CD14-positive monocyte (primary cell): ENCODE measurements around the gene CCNL1. TPM values are rescaled to one million over a fixed set of nuclear protein-coding genes. Genes with fewer than 3 reads are reported as not detected.
A peak's percentile ranks its signal among the peaks of the same experiment; 100 is the strongest.
"Not testable (repeated sequence)": the region's sequence is repeated elsewhere in the genome, so short reads cannot be mapped to it uniquely, and the experiment has no call there.

Experiments
- DNase-seq, 3 donors: peaks; one replicate each; pipeline ENCODE4 v3.0.0-alpha.2; 2011 to 2022
- H2AFZ ChIP-seq: 2 replicates; pipeline ENCODE4 v1.6.0; 2012; ENCODE audit warnings: mild to moderate bottlenecking, low read depth, low read length, inconsistent platforms; ENCODE audit not compliant: insufficient read depth, poor library complexity, severe bottlenecking
- H3K27ac ChIP-seq, 2 donors: 1 replicate in 1 of 2; 2 replicates in 1 of 2; pipeline ENCODE4 v1.5.1; 2012 to 2013; ENCODE audit warnings: low read length in 2 of 2, control low read depth in 1 of 2, inconsistent platforms in 1 of 2, low read depth in 1 of 2, mild to moderate bottlenecking in 1 of 2
- H3K27me3 ChIP-seq, 2 donors: one replicate each; pipeline versions ENCODE4 v1.6.0 to v1.6.1; 2011 to 2013; ENCODE audit warnings: low read length in 2 of 2; ENCODE audit not compliant: control insufficient read depth in 2 of 2, insufficient read depth in 2 of 2
- H3K36me3 ChIP-seq, 2 donors: replicated peaks in 1 of 2; 1 replicate in 1 of 2; 2 replicates in 1 of 2; pipeline versions ENCODE4 v1.5.1 to v1.6.1; 2012 to 2013; ENCODE audit warnings: low read length in 2 of 2, control low read depth in 1 of 2, inconsistent platforms in 1 of 2, mild to moderate bottlenecking in 1 of 2; ENCODE audit not compliant: insufficient read depth in 2 of 2, control insufficient read depth in 1 of 2
- H3K4me1 ChIP-seq, 2 donors: 1 replicate in 1 of 2; 2 replicates in 1 of 2; pipeline versions ENCODE4 v1.5.1 to v1.6.1; 2012 to 2013; ENCODE audit warnings: low read length in 2 of 2, control low read depth in 1 of 2, inconsistent platforms in 1 of 2, mild to moderate bottlenecking in 1 of 2, moderate library complexity in 1 of 2; ENCODE audit not compliant: insufficient read depth in 2 of 2, control insufficient read depth in 1 of 2
- H3K4me2 ChIP-seq: replicated peaks from 2 replicates; pipeline ENCODE3; 2012; ENCODE audit warnings: low read length, moderate library complexity, mild to moderate bottlenecking; ENCODE audit not compliant: poor library complexity, severe bottlenecking; ENCODE audit errors: extremely low read depth
- H3K4me3 ChIP-seq, 3 experiments: fragments of 200-600 bp in 1 of 3; sonication (generic) in 1 of 3; replicated peaks in 1 of 3; 1 replicate in 2 of 3; 2 replicates in 1 of 3; pipeline ENCODE4 v1.5.1; 2011 to 2013; ENCODE audit warnings: low read length in 3 of 3, mild to moderate bottlenecking in 3 of 3, control low read depth in 2 of 3, low read depth in 2 of 3, inconsistent platforms in 1 of 3, moderate library complexity in 1 of 3
- H3K79me2 ChIP-seq: 2 replicates; pipeline ENCODE4 v1.6.0; 2012; ENCODE audit warnings: mild to moderate bottlenecking, control low read depth, inconsistent platforms, low read length, moderate library complexity; ENCODE audit not compliant: insufficient read depth
- H3K9ac ChIP-seq: 2 replicates; pipeline ENCODE4 v1.6.0; 2017; ENCODE audit warnings: low read length, mild to moderate bottlenecking; ENCODE audit not compliant: insufficient read depth, poor library complexity, severe bottlenecking
- H3K9me3 ChIP-seq, 2 donors: replicated peaks in 1 of 2; 1 replicate in 1 of 2; 2 replicates in 1 of 2; pipeline versions ENCODE4 v1.5.1 to v1.6.1; 2012 to 2013; ENCODE audit warnings: low read length in 2 of 2, control low read depth in 1 of 2; ENCODE audit not compliant: control insufficient read depth in 1 of 2, insufficient read depth in 1 of 2
- H4K20me1 ChIP-seq: 2 replicates; pipeline ENCODE4 v1.6.0; 2012; ENCODE audit warnings: mild to moderate bottlenecking, low read length, control low read depth, moderate library complexity; ENCODE audit not compliant: insufficient read depth
- H3K27ac Mint-ChIP-seq, 7 donors: one replicate each; pipeline ENCODE4 v1.8.0; 2020; ENCODE audit warnings: mild to moderate bottlenecking in 7 of 7, mixed read lengths in 7 of 7, moderate library complexity in 6 of 7, inconsistent platforms in 2 of 7
- H3K27me3 Mint-ChIP-seq, 3 donors: one replicate each; pipeline ENCODE4 v1.8.0; 2021 to 2022; ENCODE audit warnings: low read depth in 3 of 3, mild to moderate bottlenecking in 3 of 3, mixed read lengths in 3 of 3, moderate library complexity in 3 of 3, inconsistent platforms in 1 of 3
- H3K36me3 Mint-ChIP-seq, 2 donors: one replicate each; pipeline ENCODE4 v1.8.0; 2020; ENCODE audit warnings: mixed read lengths in 2 of 2, inconsistent platforms in 1 of 2, mild to moderate bottlenecking in 1 of 2
- H3K4me1 Mint-ChIP-seq: one replicate; pipeline ENCODE4 v1.8.0; 2020; ENCODE audit warnings: mild to moderate bottlenecking, mixed read lengths
- H3K4me3 Mint-ChIP-seq, 2 donors: one replicate each; pipeline ENCODE4 v1.8.0; 2020; ENCODE audit warnings: mild to moderate bottlenecking in 2 of 2, mixed read lengths in 2 of 2, moderate library complexity in 1 of 2
- H3K9me3 Mint-ChIP-seq, 7 donors: one replicate each; pipeline ENCODE4 v1.8.0; 2020 to 2022; ENCODE audit warnings: mixed read lengths in 7 of 7, mild to moderate bottlenecking in 6 of 7, moderate library complexity in 6 of 7, inconsistent platforms in 2 of 7
- WGBS: methylation state at CpG from one replicate; pipeline ENCODE4 v1.1.5; 2013; ENCODE audit warnings: missing lambda C conversion rate; ENCODE audit not compliant: insufficient coverage; 5-methylcytosine and 5-hydroxymethylcytosine counted together
- intact Hi-C, 2 donors: fragments of 100-400 bp; cut with micrococcal nuclease; formaldehyde crosslinking; loops; one replicate each; pipeline versions ENCODE4 v1.15.0 to v1.15.1; 2023
- polyA plus RNA-seq, 3 donors: library from polyadenylated mRNA; depleted of rRNA in 1 of 3; unstranded in 2 of 3; stranded (reverse) in 1 of 3; fragments of 300-500 nt in 2 of 3; fragments of >200 nt in 1 of 3; fragmentation: Illumina TruSeq in 2 of 3; gene quantifications; 1 replicate in 2 of 3; 2 replicates in 1 of 3; pipeline ENCODE4 v1.2.3, GENCODE V29; 2012 to 2021
- TF ChIP-seq, protein P1 (sequence below): fragments of 200-600 bp; IDR thresholded peaks from one replicate; pipeline ENCODE4 v1.8.0; 2022; ENCODE audit warnings: antibody characterized with exemption, mild to moderate bottlenecking

CCNL1 gene
- polyA plus RNA-seq, 3 donors: 32.0 to 751 (median 42.3) TPM

DNA sequence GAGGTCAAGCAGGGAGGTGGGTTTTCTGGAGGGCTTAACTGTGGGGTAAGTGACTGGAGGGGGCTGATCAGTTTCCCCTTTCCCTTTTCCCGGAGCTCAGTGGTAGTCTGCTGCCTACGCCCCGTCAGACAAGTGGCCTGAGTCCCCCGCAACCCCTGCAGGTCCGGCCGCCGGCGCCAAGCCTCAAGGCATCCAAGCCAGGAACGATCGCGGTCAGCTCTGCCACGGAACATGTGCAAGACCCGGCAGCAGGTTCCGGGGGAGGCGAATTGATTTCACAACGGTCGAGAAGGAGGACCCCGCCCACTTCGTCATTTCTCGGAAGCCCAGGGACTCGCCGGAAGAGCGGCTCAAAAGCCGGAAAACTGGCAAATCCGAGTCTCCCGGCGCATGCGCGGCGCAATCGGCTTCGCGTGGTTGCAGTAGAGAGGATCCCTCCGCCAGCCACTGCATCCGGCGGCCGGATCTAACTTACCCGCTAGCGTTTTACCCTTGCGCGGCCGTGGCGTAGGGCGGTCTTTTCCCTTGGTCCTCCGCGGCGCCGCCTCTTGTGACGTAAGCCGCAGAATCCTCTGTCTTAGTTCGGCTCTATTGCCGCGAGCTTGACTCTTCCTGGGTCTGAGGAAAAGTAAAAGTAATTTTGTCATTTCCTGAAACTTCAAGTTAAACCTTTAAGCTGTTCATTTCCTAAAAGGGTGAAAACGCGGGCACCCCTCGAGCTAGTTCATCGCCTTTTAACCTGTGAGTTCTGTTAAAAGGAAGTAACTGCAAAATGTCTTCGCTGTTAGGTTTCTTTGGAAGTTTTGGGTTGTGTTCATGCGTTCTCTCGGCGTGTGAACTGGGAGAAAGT lies 14.9 kb upstream of the CCNL1 start:
- H3K4me1 Mint-ChIP-seq: peaks cover 31% of the 10 kb centered on the region
- Histone ChIP-seq H3K36me3 (no peaks in the 10 kb centered on the region), H3K27me3 (no peaks in the 10 kb centered on the region), H3K4me2 (peak overlapping the region; percentile 80), H3K79me2 (peaks cover 20% of the 10 kb centered on the region), H3K9ac (peak overlapping the region; percentile 87), H3K4me3 (peak overlapping the region; percentile 66 to 97 (median 92)), H3K4me1 (peaks cover 31 to 32% of the 10 kb centered on the region in 2 donors), H2AFZ (peak overlapping the region; percentile 72), H3K9me3 (peaks cover 0 to 10% of the 10 kb centered on the region in 2 donors), H3K27ac (peak overlapping the region; percentile 90 to 98), H4K20me1 (no peaks in the 10 kb centered on the region)
- intact Hi-C loops: loop anchor here (1.0 to 2.0 kb wide), 2 partner anchors 14 to 15 kb away; partner anchors contain the start of gene CCNL1 (in 2 of the 2)
- H3K4me3 Mint-ChIP-seq: peak overlapping the region; percentile 91 to 99
- peaks cover 3 to 21% (median 11%) of the 10 kb centered on the region in 7 donors for H3K9me3 Mint-ChIP-seq
- peak; percentile 99 to 100 (median 100) for DNase-seq
- peak overlapping the region; percentile 96 to 99 (median 99) for H3K27ac Mint-ChIP-seq
- peaks cover 9 to 18% of the 10 kb centered on the region in 2 donors for H3K36me3 Mint-ChIP-seq
- WGBS: 0% methylated on average over 57 of the region's 61 CpGs
- no peaks in the 10 kb centered on the region for H3K27me3 Mint-ChIP-seq
- TF ChIP-seq, protein P1, sequence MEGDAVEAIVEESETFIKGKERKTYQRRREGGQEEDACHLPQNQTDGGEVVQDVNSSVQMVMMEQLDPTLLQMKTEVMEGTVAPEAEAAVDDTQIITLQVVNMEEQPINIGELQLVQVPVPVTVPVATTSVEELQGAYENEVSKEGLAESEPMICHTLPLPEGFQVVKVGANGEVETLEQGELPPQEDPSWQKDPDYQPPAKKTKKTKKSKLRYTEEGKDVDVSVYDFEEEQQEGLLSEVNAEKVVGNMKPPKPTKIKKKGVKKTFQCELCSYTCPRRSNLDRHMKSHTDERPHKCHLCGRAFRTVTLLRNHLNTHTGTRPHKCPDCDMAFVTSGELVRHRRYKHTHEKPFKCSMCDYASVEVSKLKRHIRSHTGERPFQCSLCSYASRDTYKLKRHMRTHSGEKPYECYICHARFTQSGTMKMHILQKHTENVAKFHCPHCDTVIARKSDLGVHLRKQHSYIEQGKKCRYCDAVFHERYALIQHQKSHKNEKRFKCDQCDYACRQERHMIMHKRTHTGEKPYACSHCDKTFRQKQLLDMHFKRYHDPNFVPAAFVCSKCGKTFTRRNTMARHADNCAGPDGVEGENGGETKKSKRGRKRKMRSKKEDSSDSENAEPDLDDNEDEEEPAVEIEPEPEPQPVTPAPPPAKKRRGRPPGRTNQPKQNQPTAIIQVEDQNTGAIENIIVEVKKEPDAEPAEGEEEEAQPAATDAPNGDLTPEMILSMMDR: no peak

DNA sequence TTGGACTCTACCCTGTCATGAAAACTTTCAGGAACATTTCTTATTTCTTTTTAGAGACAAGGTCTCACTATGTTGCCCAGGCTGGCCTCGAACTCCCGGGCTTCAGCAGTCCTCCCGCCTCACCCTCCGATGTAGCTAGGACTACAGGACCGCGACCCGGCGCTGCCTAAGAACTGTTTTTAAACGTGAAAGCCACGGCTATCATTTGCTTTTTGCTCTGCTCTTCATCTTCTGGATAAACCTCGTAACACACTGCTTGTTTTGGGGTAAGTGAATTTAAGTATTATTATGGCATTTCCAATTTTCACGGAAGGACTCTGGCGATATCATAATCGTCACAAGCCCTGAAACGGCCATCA lies 14.3 kb upstream of the CCNL1 start:
- Mint-ChIP-seq H3K4me3 (peak overlapping the region; percentile 90 to 91), H3K9me3 (peaks cover 3 to 17% (median 9%) of the 10 kb centered on the region in 7 donors), H3K27me3 (no peaks in the 10 kb centered on the region), H3K4me1 (peaks cover 31% of the 10 kb centered on the region), H3K36me3 (peaks cover 9 to 13% of the 10 kb centered on the region in 2 donors), H3K27ac (peak overlapping the region; percentile 96 to 99 (median 99))
- peak overlapping the region; percentile 72 for H2AFZ ChIP-seq
- H3K36me3 ChIP-seq: no peaks in the 10 kb centered on the region
- 3% methylated on average over 8 of the region's 15 CpGs for WGBS
- H3K4me1 ChIP-seq: peaks cover 31 to 32% of the 10 kb centered on the region in 2 donors
- no peaks in the 10 kb centered on the region for H4K20me1 ChIP-seq
- H3K4me3 ChIP-seq: peak overlapping the region; percentile 36 to 74 (median 37)
- peaks cover 0 to 10% of the 10 kb centered on the region in 2 donors for H3K9me3 ChIP-seq
- TF ChIP-seq, protein P1: no peak
- DNase-seq: no peak
- H3K27ac ChIP-seq: peak overlapping the region; percentile 90 to 98
- peak overlapping the region; percentile 82 for H3K9ac ChIP-seq
- H3K4me2 ChIP-seq: peak overlapping the region; percentile 80
- intact Hi-C loops: loop anchor here in 1 of 2 donors (2.0 kb wide), 1 partner anchor 13 kb away; the partner anchor contains the start of gene CCNL1
- H3K79me2 ChIP-seq: peaks cover 20% of the 10 kb centered on the region
- no peaks in the 10 kb centered on the region for H3K27me3 ChIP-seq

DNA sequence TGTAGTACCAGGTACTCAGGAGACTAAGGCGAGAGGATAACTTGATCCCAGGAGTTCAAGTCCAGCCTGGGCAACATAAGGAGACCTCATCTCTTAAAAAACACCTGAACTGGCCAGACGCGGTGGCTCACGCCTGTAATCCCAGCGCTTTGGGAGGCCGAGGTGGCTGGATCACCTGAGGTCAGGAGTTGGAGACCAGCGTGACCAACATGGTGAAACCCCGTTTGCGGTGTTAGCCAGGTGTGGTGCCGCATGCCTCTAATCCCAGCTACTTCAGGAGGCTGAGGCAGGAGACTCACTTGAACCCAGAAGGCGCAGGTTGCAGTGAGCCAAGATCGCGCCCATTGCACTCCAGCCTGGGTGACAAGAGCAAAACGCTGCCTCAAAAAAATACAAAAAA lies 13.4 kb upstream of the CCNL1 start:
- H3K4me3 Mint-ChIP-seq, H3K36me3 ChIP-seq, DNase-seq, H3K4me2 ChIP-seq, H3K27me3 Mint-ChIP-seq, H4K20me1 ChIP-seq, H3K27me3 ChIP-seq, intact Hi-C loops, H3K4me3 ChIP-seq, H3K9me3 Mint-ChIP-seq, H3K27ac ChIP-seq, H3K9me3 ChIP-seq, H2AFZ ChIP-seq, H3K27ac Mint-ChIP-seq, H3K9ac ChIP-seq: not testable (repeated sequence)
- Histone ChIP-seq H3K79me2 (peaks cover 20% of the 10 kb centered on the region), H3K4me1 (peaks cover 31 to 32% of the 10 kb centered on the region in 2 donors)
- Mint-ChIP-seq H3K4me1 (peaks cover 31% of the 10 kb centered on the region), H3K36me3 (peaks cover 8 to 12% of the 10 kb centered on the region in 2 donors)
- 98% methylated on average over 10 of the region's 14 CpGs for whole genome bisulfite sequencing
